ENCODE data around the gene ITPKB.

The ITPKB gene

GRCh38 chr1:226671277-226671676, 67.8 kb downstream of the ITPKB start:
- H3K4me3 ChIP-seq (ENCODE audit: low read depth, low read length): no peak overlapping the region
- ChIA-PET CTCF (interaction anchor here (0.9 to 1.0 kb wide), 2 partner anchors 9 to 156 kb away, joined by 3 read pairs; no protein-coding TSS in a partner anchor), POLR2A (no interaction called here)
- no peak for TF ChIP-seq CTCF (IDR thresholded peaks at IDR 0.05; ENCODE audit: insufficient read depth, low read length, missing control alignments)
- DNase-seq (ENCODE audit: low read depth, low spot score): no peak

GRCh38 chr1:226670073-226670472, 69.0 kb downstream of the ITPKB start:
- POLR2A ChIA-PET: no interaction called here
- no peak for DNase-seq (ENCODE audit: low read depth, low spot score)
- TF ChIP-seq CTCF (IDR thresholded peaks at IDR 0.05; ENCODE audit: insufficient read depth, low read length, missing control alignments): no peak
- CTCF ChIA-PET: interaction anchor here (1.2 kb wide), 1 partner anchor 35 kb away, joined by 3 read pairs; no protein-coding TSS in a partner anchor
- no peak overlapping the region for H3K4me3 ChIP-seq (ENCODE audit: low read depth, low read length)

- CTCF ChIA-PET: no interaction called here
- POLR2A ChIA-PET: no interaction called here
- TF ChIP-seq CTCF (IDR thresholded peaks at IDR 0.05; ENCODE audit: insufficient read depth, low read length, missing control alignments): no peak
- DNase-seq (ENCODE audit: low read depth, low spot score): no peak
- H3K4me3 ChIP-seq (ENCODE audit: low read depth, low read length): no peak overlapping the region
Observed at GRCh38 chr1:226668173-226668560, 70.9 kb downstream of the ITPKB start.

GRCh38 chr1:226666692-226667091, 72.4 kb downstream of the ITPKB start:
- H3K4me3 ChIP-seq (ENCODE audit: low read depth, low read length): no peak overlapping the region
- ChIA-PET POLR2A (no interaction called here), CTCF (interaction anchor here (1.5 kb wide), 1 partner anchor 13 kb away, joined by 5 read pairs; no protein-coding TSS in a partner anchor)
- DNase-seq (ENCODE audit: low read depth, low spot score): no peak
- no peak for TF ChIP-seq CTCF (IDR thresholded peaks at IDR 0.05; ENCODE audit: insufficient read depth, low read length, missing control alignments)

GRCh38 chr1:226666164-226666506, 72.9 kb downstream of the ITPKB start:
- DNase-seq (ENCODE audit: low read depth, low spot score): no peak
- CTCF ChIA-PET: interaction anchor here (1.5 kb wide), 1 partner anchor 14 kb away, joined by 5 read pairs; no protein-coding TSS in a partner anchor
- POLR2A ChIA-PET: no interaction called here
- no peak overlapping the region for H3K4me3 ChIP-seq (ENCODE audit: low read depth, low read length)
- no peak for TF ChIP-seq CTCF (IDR thresholded peaks at IDR 0.05; ENCODE audit: insufficient read depth, low read length, missing control alignments)

GRCh38 chr1:226665505-226666163, 73.4 kb downstream of the ITPKB start:
- CTCF ChIA-PET: interaction anchor here (1.5 kb wide), 1 partner anchor 14 kb away, joined by 5 read pairs; no protein-coding TSS in a partner anchor
- H3K4me3 ChIP-seq (ENCODE audit: low read depth, low read length): no peak overlapping the region
- TF ChIP-seq CTCF (IDR thresholded peaks at IDR 0.05; ENCODE audit: insufficient read depth, low read length, missing control alignments): no peak
- no peak for DNase-seq (ENCODE audit: low read depth, low spot score)
- POLR2A ChIA-PET: no interaction called here

All from AG04449 (cell line).